CD8-positive, alpha-beta memory T cell (primary cell): Measurements from ENCODE around the gene FER1L5. TPM values are rescaled to one million over a fixed set of nuclear protein-coding genes. Genes with fewer than 3 reads are reported as not detected.

Experiments used
- CTCF ChIA-PET: fragments of 350-600 bp; sonication (Branson Sonifier 250); formaldehyde crosslinking; loops from one replicate; lab custom pipeline; 2021; ENCODE audit warnings: antibody characterized with exemption; lab: Charles Lee
- POLR2A ChIA-PET: fragments of 350-600 bp; sonication (Branson Sonifier 250); formaldehyde crosslinking; loops from one replicate; lab custom pipeline; 2021; ENCODE audit warnings: antibody characterized with exemption; lab: Charles Lee
- DNase-seq, 5 donors: peaks; one replicate each; pipeline versions ENCODE4 v3.0.0 to v3.0.0-alpha.2; 2020 to 2022; ENCODE audit warnings: mixed read lengths in 1 of 5
- H3K27ac ChIP-seq: one replicate; pipeline ENCODE4 v1.7.0; 2013; ENCODE audit warnings: low read depth, mild to moderate bottlenecking, low read length, moderate library complexity
- H3K27me3 ChIP-seq: 2 replicates; pipeline ENCODE4 v1.7.0; 2013; ENCODE audit warnings: low read length, mild to moderate bottlenecking; ENCODE audit not compliant: insufficient read depth, poor library complexity, severe bottlenecking
- H3K36me3 ChIP-seq: 2 replicates; pipeline ENCODE4 v1.7.0; 2013; ENCODE audit warnings: mild to moderate bottlenecking, low read length, moderate library complexity; ENCODE audit not compliant: insufficient read depth
- H3K4me1 ChIP-seq: 2 replicates; pipeline ENCODE4 v1.7.0; 2013; ENCODE audit warnings: mild to moderate bottlenecking, low read length, moderate library complexity; ENCODE audit not compliant: insufficient read depth
- H3K4me3 ChIP-seq: 2 replicates; pipeline ENCODE4 v1.7.0; 2013; ENCODE audit warnings: mild to moderate bottlenecking, low read length
- H3K9me3 ChIP-seq: 2 replicates; pipeline ENCODE4 v1.7.0; 2013; ENCODE audit warnings: mild to moderate bottlenecking, low read length
- H3K27ac Mint-ChIP-seq, 8 donors: one replicate each; pipeline ENCODE4 v1.8.0; 2020 to 2021; ENCODE audit warnings: mixed read lengths in 8 of 8, mild to moderate bottlenecking in 6 of 8, inconsistent platforms in 3 of 8, moderate library complexity in 3 of 8
- H3K27me3 Mint-ChIP-seq, 2 donors: one replicate each; pipeline ENCODE4 v1.8.0; 2020 to 2021; ENCODE audit warnings: mixed read lengths in 2 of 2, mild to moderate bottlenecking in 1 of 2, moderate library complexity in 1 of 2
- H3K36me3 Mint-ChIP-seq, 3 donors: one replicate each; pipeline ENCODE4 v1.8.0; 2020 to 2021; ENCODE audit warnings: mixed read lengths in 3 of 3, inconsistent platforms in 1 of 3, mild to moderate bottlenecking in 1 of 3
- H3K4me1 Mint-ChIP-seq, 3 donors: one replicate each; pipeline ENCODE4 v1.8.0; 2020 to 2021; ENCODE audit warnings: mixed read lengths in 3 of 3, inconsistent platforms in 1 of 3, mild to moderate bottlenecking in 1 of 3
- H3K4me3 Mint-ChIP-seq, 7 donors: one replicate each; pipeline ENCODE4 v1.8.0; 2020 to 2021; ENCODE audit warnings: mixed read lengths in 7 of 7, mild to moderate bottlenecking in 6 of 7, moderate library complexity in 4 of 7, inconsistent platforms in 2 of 7
- H3K9me3 Mint-ChIP-seq, 5 donors: one replicate each; pipeline ENCODE4 v1.8.0; 2020 to 2022; ENCODE audit warnings: mixed read lengths in 5 of 5, mild to moderate bottlenecking in 3 of 5, moderate library complexity in 2 of 5, inconsistent platforms in 1 of 5
- polyA plus RNA-seq: library from polyadenylated mRNA; unstranded; fragments of 300-500 nt; fragmentation: Illumina TruSeq; gene quantifications from one replicate; pipeline ENCODE4 v1.2.3, GENCODE V29; 2021
- total RNA-seq, 2 experiments: library from RNA; stranded (reverse); gene quantifications; one replicate each; pipeline ENCODE4 v1.2.3, GENCODE V29; 2021

FER1L5 gene
- total and polyA plus RNA-seq, 3 experiments from 2014 or later = not detected

- H3K4me3 ChIP-seq = no peak overlapping the region
- no peak overlapping the region for H3K27ac ChIP-seq
- no peaks in the 10 kb centered on the region for H3K27me3 ChIP-seq
- POLR2A ChIA-PET = no interaction called here
- H3K4me1 ChIP-seq = no peaks in the 10 kb centered on the region
- Mint-ChIP-seq H3K27ac (peak overlapping the region in 4 of 8 donors; percentile 13 to 66 (median 51)), H3K4me3 (no peak overlapping the region), H3K27me3 (no peaks in the 10 kb centered on the region), H3K9me3 (no peaks in the 10 kb centered on the region), H3K36me3 (peaks cover 0 to 70% (median 18%) of the 10 kb centered on the region in 3 donors), H3K4me1 (peaks cover 29 to 64% (median 42%) of the 10 kb centered on the region in 3 donors)
- CTCF ChIA-PET = no interaction called here
- no peak for DNase-seq
- H3K9me3 ChIP-seq = no peaks in the 10 kb centered on the region
- peaks cover 14% of the 10 kb centered on the region for H3K36me3 ChIP-seq
Observed at GRCh38 chr2:96623116-96623515, 19.4 kb upstream of the FER1L5 start.

GRCh38 chr2:96625571-96626552 is 16.7 kb upstream of the FER1L5 start:
- H3K27me3 ChIP-seq = no peaks in the 10 kb centered on the region
- Mint-ChIP-seq H3K27me3 (no peaks in the 10 kb centered on the region), H3K27ac (peak overlapping the region in 3 of 8 donors; percentile 17 to 43 (median 32)), H3K4me3 (no peak overlapping the region), H3K9me3 (no peaks in the 10 kb centered on the region), H3K4me1 (peaks cover 34 to 66% (median 53%) of the 10 kb centered on the region in 3 donors), H3K36me3 (peaks cover 0 to 75% (median 20%) of the 10 kb centered on the region in 3 donors)
- ChIA-PET POLR2A (no interaction called here), CTCF (interaction anchor here (0.8 kb wide), 1 partner anchor 11 kb away, joined by 3 read pairs; no protein-coding TSS in a partner anchor)
- H3K4me3 ChIP-seq = no peak overlapping the region
- no peaks in the 10 kb centered on the region for H3K9me3 ChIP-seq
- no peak for DNase-seq
- no peaks in the 10 kb centered on the region for H3K4me1 ChIP-seq
- peaks cover 6% of the 10 kb centered on the region for H3K36me3 ChIP-seq
- no peak overlapping the region for H3K27ac ChIP-seq

- Histone ChIP-seq H3K36me3 (peaks cover 13% of the 10 kb centered on the region), H3K27ac (no peak overlapping the region), H3K27me3 (no peaks in the 10 kb centered on the region), H3K4me1 (no peaks in the 10 kb centered on the region), H3K4me3 (no peak overlapping the region), H3K9me3 (no peaks in the 10 kb centered on the region)
- no peaks in the 10 kb centered on the region for H3K9me3 Mint-ChIP-seq
- peaks cover 0 to 80% (median 20%) of the 10 kb centered on the region in 3 donors for H3K36me3 Mint-ChIP-seq
- CTCF ChIA-PET = interaction anchor here (0.8 kb wide), 1 partner anchor 11 kb away, joined by 3 read pairs; no protein-coding TSS in a partner anchor
- H3K27ac Mint-ChIP-seq = peak overlapping the region in 3 of 8 donors; percentile 32 to 43 (median 35)
- POLR2A ChIA-PET = interaction anchor here (0.6 kb wide), 1 partner anchor 81 kb away, joined by 5 read pairs; no protein-coding TSS in a partner anchor
- no peak for DNase-seq
- H3K4me1 Mint-ChIP-seq = peaks cover 39 to 73% (median 59%) of the 10 kb centered on the region in 3 donors
- H3K27me3 Mint-ChIP-seq = no peaks in the 10 kb centered on the region
- no peak overlapping the region for H3K4me3 Mint-ChIP-seq
Observed at GRCh38 chr2:96626553-96626942, 16.0 kb upstream of the FER1L5 start.

GRCh38 chr2:96631804-96632435 is 10.6 kb upstream of the FER1L5 start:
- Mint-ChIP-seq H3K9me3 (no peaks in the 10 kb centered on the region), H3K4me1 (peaks cover 49 to 79% (median 67%) of the 10 kb centered on the region in 3 donors), H3K36me3 (peaks cover 0 to 82% (median 18%) of the 10 kb centered on the region in 3 donors), H3K4me3 (no peak overlapping the region), H3K27me3 (no peaks in the 10 kb centered on the region), H3K27ac (peak overlapping the region in 1 of 8 donors; percentile 69)
- no peaks in the 10 kb centered on the region for H3K9me3 ChIP-seq
- peaks cover 16% of the 10 kb centered on the region for H3K36me3 ChIP-seq
- H3K4me1 ChIP-seq = peaks cover 23% of the 10 kb centered on the region
- H3K27me3 ChIP-seq = no peaks in the 10 kb centered on the region
- ChIA-PET CTCF (no interaction called here), POLR2A (no interaction called here)
- DNase-seq = no peak
- H3K27ac ChIP-seq = no peak overlapping the region
- no peak overlapping the region for H3K4me3 ChIP-seq

- ChIA-PET POLR2A (no interaction called here), CTCF (no interaction called here)
- Mint-ChIP-seq H3K4me1 (peaks cover 57 to 80% (median 70%) of the 10 kb centered on the region in 3 donors), H3K27ac (peak overlapping the region in 2 of 8 donors; percentile 33 to 50), H3K9me3 (no peaks in the 10 kb centered on the region), H3K27me3 (no peaks in the 10 kb centered on the region), H3K4me3 (no peak overlapping the region), H3K36me3 (peaks cover 0 to 75% (median 13%) of the 10 kb centered on the region in 3 donors)
- H3K27ac ChIP-seq = no peak overlapping the region
- DNase-seq = no peak
- H3K27me3 ChIP-seq = no peaks in the 10 kb centered on the region
- H3K4me1 ChIP-seq = peaks cover 33% of the 10 kb centered on the region
- no peaks in the 10 kb centered on the region for H3K9me3 ChIP-seq
- H3K36me3 ChIP-seq = peaks cover 16% of the 10 kb centered on the region
- H3K4me3 ChIP-seq = no peak overlapping the region
Observed at GRCh38 chr2:96633641-96634040, 8.9 kb upstream of the FER1L5 start.

- Mint-ChIP-seq H3K4me1 (peaks cover 42 to 54% (median 48%) of the 10 kb centered on the region in 3 donors), H3K27ac (peak overlapping the region; percentile 93 to 99 (median 98)), H3K36me3 (peaks cover 0 to 46% (median 3%) of the 10 kb centered on the region in 3 donors), H3K9me3 (no peaks in the 10 kb centered on the region), H3K27me3 (peaks cover 0 to 3% of the 10 kb centered on the region in 2 donors), H3K4me3 (peak overlapping the region; percentile 91 to 98 (median 96))
- Histone ChIP-seq H3K27me3 (no peaks in the 10 kb centered on the region), H3K36me3 (peaks cover 3% of the 10 kb centered on the region), H3K27ac (peak overlapping the region; percentile 96), H3K4me3 (peak overlapping the region; percentile 96), H3K9me3 (no peaks in the 10 kb centered on the region), H3K4me1 (peaks cover 35% of the 10 kb centered on the region)
- POLR2A ChIA-PET = interaction anchor here (1.1 to 1.4 kb wide), 3 partner anchors 42 to 164 kb away, joined by 3 to 4 read pairs (median 3); no protein-coding TSS in a partner anchor
- CTCF ChIA-PET = interaction anchor here (0.8 to 1.1 kb wide), 4 partner anchors 10 to 221 kb away, joined by 3 read pairs; partner anchors contain the start of gene ANKRD39
- DNase-seq = no peak
Observed at GRCh38 chr2:96636551-96637171, 5.9 kb upstream of the FER1L5 start.

- Histone ChIP-seq H3K27ac (peak overlapping the region; percentile 96), H3K36me3 (no peaks in the 10 kb centered on the region), H3K4me3 (peak overlapping the region; percentile 96), H3K27me3 (no peaks in the 10 kb centered on the region), H3K4me1 (peaks cover 29% of the 10 kb centered on the region), H3K9me3 (no peaks in the 10 kb centered on the region)
- Mint-ChIP-seq H3K9me3 (no peaks in the 10 kb centered on the region), H3K27me3 (peaks cover 0 to 3% of the 10 kb centered on the region in 2 donors), H3K4me3 (peak overlapping the region; percentile 91 to 98 (median 96)), H3K36me3 (peaks cover 0 to 37% (median 3%) of the 10 kb centered on the region in 3 donors), H3K4me1 (peaks cover 36 to 46% (median 44%) of the 10 kb centered on the region in 3 donors), H3K27ac (peak overlapping the region; percentile 93 to 99 (median 98))
- peak; percentile 81 to 82 (median 82) for DNase-seq
- ChIA-PET CTCF (interaction anchor here (0.8 to 1.1 kb wide), 5 partner anchors 11 to 220 kb away, joined by 3 to 4 read pairs (median 3); partner anchors contain the start of gene ANKRD39), POLR2A (interaction anchor here (0.9 to 1.4 kb wide), 4 partner anchors 43 to 221 kb away, joined by 3 to 4 read pairs (median 3); partner anchors contain the start of gene ANKRD39)
Observed at GRCh38 chr2:96637385-96638143, 5.0 kb upstream of the FER1L5 start.
